SK-N-SH (cell line): Measurements from ENCODE around the gene NOP53. TPM values are rescaled to one million over a fixed set of nuclear protein-coding genes. Genes with fewer than 3 reads are reported as not detected.
"Not testable (repeated sequence)": the region's sequence is repeated elsewhere in the genome, so short reads cannot be mapped to it uniquely, and the experiment has no call there.

Experiments
- CTCF ChIA-PET: fragments of 300-600, 350-600 bp; formaldehyde crosslinking; extraction: SDS; loops from one replicate; lab custom pipeline; 2021; lab: Yijun Ruan, JAX
- POLR2A ChIA-PET: fragments of 350-600 bp; sonication (Branson Sonifier 250); formaldehyde crosslinking; extraction: SDS; loops from one replicate; lab custom pipeline; 2020; ENCODE audit warnings: antibody characterized with exemption, inconsistent platforms; lab: Yijun Ruan, JAX
- DNase-seq: peaks from one replicate; pipeline ENCODE4 v3.0.0; 2012
- H2AFZ ChIP-seq: fragments of 200-600 bp; sonication (generic); 2 replicates; pipeline ENCODE4 v1.8.1; 2016; ENCODE audit warnings: antibody characterized with exemption, mild to moderate bottlenecking, low read depth
- H3F3A ChIP-seq: fragments of 200-600 bp; sonication (generic); replicated peaks from 2 replicates; pipeline ENCODE3; 2016; ENCODE audit warnings: antibody characterized with exemption, mild to moderate bottlenecking; ENCODE audit not compliant: insufficient read depth
- H3K27ac ChIP-seq, 2 experiments: fragments of 200-500 bp in 1 of 2; fragments of 200-600 bp in 1 of 2; sonication (Bioruptor generic) in 1 of 2; sonication (generic), shearing (Covaris generic) in 1 of 2; 2 replicates each; pipeline versions ENCODE4 v1.5.1 to v1.6.1; 2014 to 2016; ENCODE audit warnings: low read depth in 2 of 2, inconsistent platforms in 1 of 2, low read length in 1 of 2, mild to moderate bottlenecking in 1 of 2, mixed read lengths in 1 of 2
- H3K27me3 ChIP-seq: fragments of 200-600 bp; sonication (generic), shearing (Covaris generic); 2 replicates; pipeline ENCODE4 v1.6.1; 2016; ENCODE audit warnings: mixed run types; ENCODE audit not compliant: insufficient read depth
- H3K36me3 ChIP-seq, 2 experiments: fragments of 200-500 bp in 1 of 2; fragments of 200-600 bp in 1 of 2; sonication (Bioruptor generic) in 1 of 2; sonication (generic) in 1 of 2; replicated peaks in 1 of 2; 2 replicates each; pipeline versions ENCODE3 to v1.5.1; 2014 to 2016; ENCODE audit warnings: low read length in 1 of 2, mild to moderate bottlenecking in 1 of 2; ENCODE audit not compliant: insufficient read depth in 2 of 2, control insufficient read depth in 1 of 2
- H3K4me1 ChIP-seq, 2 experiments: fragments of 200-500 bp in 1 of 2; fragments of 200-600 bp in 1 of 2; sonication (Bioruptor generic) in 1 of 2; sonication (generic), shearing (Covaris generic) in 1 of 2; 2 replicates each; pipeline versions ENCODE4 v1.5.1 to v1.6.1; 2014 to 2016; ENCODE audit warnings: low read depth in 1 of 2, low read length in 1 of 2, mixed run types in 1 of 2; ENCODE audit not compliant: insufficient read depth in 2 of 2, control insufficient read depth in 1 of 2
- H3K4me2 ChIP-seq: fragments of 200-600 bp; sonication (generic), shearing (Covaris generic); 2 replicates; pipeline ENCODE4 v1.6.1; 2017; ENCODE audit warnings: mixed run types
- H3K4me3 ChIP-seq, 2 experiments: fragments of 200-500 bp in 1 of 2; fragments of 200-600 bp in 1 of 2; sonication (Bioruptor generic) in 1 of 2; sonication (generic), shearing (Covaris generic) in 1 of 2; 2 replicates each; pipeline versions ENCODE4 v1.5.1 to v1.8.1; 2014 to 2016; ENCODE audit warnings: low read depth in 2 of 2, inconsistent platforms in 1 of 2, low read length in 1 of 2, mild to moderate bottlenecking in 1 of 2, mixed read lengths in 1 of 2, moderate library complexity in 1 of 2
- H3K79me2 ChIP-seq: fragments of 200-600 bp; sonication (generic); 2 replicates; pipeline ENCODE4 v1.8.1; 2017; ENCODE audit warnings: mild to moderate bottlenecking; ENCODE audit not compliant: insufficient read depth
- H3K9ac ChIP-seq: fragments of 200-600 bp; sonication (generic); 2 replicates; pipeline ENCODE4 v1.6.1; 2017; ENCODE audit warnings: mixed run types
- H3K9me2 ChIP-seq: fragments of 200-600 bp; sonication (generic); 2 replicates; pipeline ENCODE4 v1.6.1; 2017; ENCODE audit warnings: mixed run types
- H3K9me3 ChIP-seq: fragments of 200-600 bp; sonication (generic); 2 replicates; pipeline ENCODE4 v1.6.1; 2017; ENCODE audit warnings: mixed run types, mild to moderate bottlenecking, moderate library complexity
- H4K20me1 ChIP-seq: fragments of 200-600 bp; sonication (generic); 2 replicates; pipeline ENCODE4 v1.6.1; 2017; ENCODE audit warnings: mild to moderate bottlenecking, mixed run types; ENCODE audit not compliant: insufficient read depth
- ELF1 ChIP-seq: IDR thresholded peaks from 2 replicates; pipeline ENCODE4 v1.4.0; 2012
- FOXJ3 ChIP-seq: sonication (generic); formaldehyde crosslinking; IDR thresholded peaks from 2 replicates; pipeline ENCODE4 v1.5.1; 2020; ENCODE audit warnings: mild to moderate bottlenecking, missing genetic modification reagents
- FOXM1 ChIP-seq: IDR thresholded peaks from 2 replicates; pipeline ENCODE4 v1.4.0; 2012; ENCODE audit warnings: low read depth, mild to moderate bottlenecking
- GATA2 ChIP-seq: sonication (generic); formaldehyde crosslinking; IDR thresholded peaks from 2 replicates; pipeline ENCODE4 v1.5.0; 2020; ENCODE audit warnings: mild to moderate bottlenecking, missing genetic modification reagents
- NFIC ChIP-seq: IDR thresholded peaks from 2 replicates; pipeline ENCODE4 v1.4.0; 2012; ENCODE audit warnings: borderline replicate concordance
- POLR2AphosphoS5 ChIP-seq: IDR thresholded peaks from 2 replicates; pipeline ENCODE4 v1.6.1; 2012; ENCODE audit warnings: low read depth, low read length
- RAD21 ChIP-seq: IDR thresholded peaks from 2 replicates; pipeline ENCODE4 v1.6.1; 2012; ENCODE audit warnings: mild to moderate bottlenecking, low read length
- RCOR1 ChIP-seq: fragments of 150-350 bp; IDR thresholded peaks from 2 replicates; pipeline ENCODE4 v1.6.1; 2017; ENCODE audit warnings: antibody characterized with exemption, low read length
- TAF1 ChIP-seq: IDR thresholded peaks from 2 replicates; pipeline ENCODE4 v1.6.1; 2012; ENCODE audit warnings: low read depth, mild to moderate bottlenecking, low read length, moderate library complexity, borderline replicate concordance
- TCF12 ChIP-seq: IDR thresholded peaks from 2 replicates; pipeline ENCODE4 v1.4.0; 2012
- WGBS: methylation state at CpG from one replicate; pipeline ENCODE4 v1.1.6; 2017; ENCODE audit warnings: low lambda C conversion rate; 5-methylcytosine and 5-hydroxymethylcytosine counted together
- polyA plus RNA-seq, 3 experiments: library from polyadenylated mRNA; depleted of rRNA; stranded (reverse); fragments of >200 nt; gene quantifications; 2 replicates each; pipeline ENCODE4 v1.2.3, GENCODE V29; 2012
- TF ChIP-seq, protein P1 (sequence below): IDR thresholded peaks from 2 replicates; pipeline ENCODE4 v1.6.1; 2012; ENCODE audit warnings: mild to moderate bottlenecking, low read depth, low read length, moderate library complexity
- TF ChIP-seq, protein P2 (sequence below): fragments of 150-350 bp; IDR thresholded peaks from 2 replicates; pipeline ENCODE4 v1.6.1; 2016; ENCODE audit warnings: mild to moderate bottlenecking, low read depth, low read length
- TF ChIP-seq, protein P3 (sequence below): IDR thresholded peaks from 2 replicates; pipeline ENCODE4 v1.4.0; 2012; ENCODE audit warnings: low read depth, borderline replicate concordance
- TF ChIP-seq, protein P4 (sequence below): IDR thresholded peaks from 2 replicates; pipeline ENCODE4 v1.4.0; 2012; ENCODE audit warnings: low read depth, borderline replicate concordance

NOP53 gene
- polyA plus RNA-seq, 1 of the 3 experiments (the other 2 are of a cell fraction), result 275 TPM

DNA sequence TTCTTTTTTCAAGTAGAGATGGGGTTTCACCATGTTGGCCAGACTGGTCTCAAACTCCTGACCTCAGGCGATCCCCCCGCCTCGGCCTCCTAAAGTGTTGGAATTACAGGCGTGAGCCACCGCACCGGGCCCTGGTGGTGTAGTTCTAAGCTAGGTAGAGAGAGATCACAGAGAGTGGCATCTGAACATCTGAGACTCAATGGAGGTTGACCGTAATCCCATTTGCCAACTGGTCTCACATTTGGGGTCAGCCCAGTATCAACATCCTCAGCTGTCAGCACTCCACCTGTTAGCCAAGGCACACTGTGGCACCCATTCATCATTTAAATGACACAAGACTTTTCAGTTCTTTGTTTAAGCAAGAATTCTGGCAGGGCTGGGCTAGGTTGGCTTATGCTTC is 41.2 kb downstream of the NOP53 start:
- Histone ChIP-seq H3K79me2 (no peaks in the 10 kb centered on the region), H3K9me2 (no peaks in the 10 kb centered on the region), H3K9me3 (no peaks in the 10 kb centered on the region), H3K27ac (no peak overlapping the region), H3F3A (peaks cover 5% of the 10 kb centered on the region), H4K20me1 (no peaks in the 10 kb centered on the region), H3K4me2 (no peak overlapping the region), H3K9ac (no peak overlapping the region), H3K4me1 (no peaks in the 10 kb centered on the region), H2AFZ (no peak overlapping the region), H3K27me3 (no peaks in the 10 kb centered on the region), H3K4me3 (no peak overlapping the region), H3K36me3 (peaks cover 13 to 15% of the 10 kb centered on the region in 2 experiments)
- 98% methylated on average over 7 of the region's 7 CpGs for WGBS
- CTCF ChIA-PET, result interaction anchor here (1.9 kb wide), 1 partner anchor 77 kb away, joined by 6 read pairs; no protein-coding TSS in a partner anchor
- DNase-seq, result no peak
- no peak for TF ChIP-seq RCOR1
- TF ChIP-seq ELF1, result no peak
- TF ChIP-seq FOXJ3 (CRISPR knock-in tag), result no peak
- TF ChIP-seq RAD21, result no peak
- TF ChIP-seq POLR2AphosphoS5, result no peak
- TF ChIP-seq NFIC, result no peak
- TF ChIP-seq, protein P1, sequence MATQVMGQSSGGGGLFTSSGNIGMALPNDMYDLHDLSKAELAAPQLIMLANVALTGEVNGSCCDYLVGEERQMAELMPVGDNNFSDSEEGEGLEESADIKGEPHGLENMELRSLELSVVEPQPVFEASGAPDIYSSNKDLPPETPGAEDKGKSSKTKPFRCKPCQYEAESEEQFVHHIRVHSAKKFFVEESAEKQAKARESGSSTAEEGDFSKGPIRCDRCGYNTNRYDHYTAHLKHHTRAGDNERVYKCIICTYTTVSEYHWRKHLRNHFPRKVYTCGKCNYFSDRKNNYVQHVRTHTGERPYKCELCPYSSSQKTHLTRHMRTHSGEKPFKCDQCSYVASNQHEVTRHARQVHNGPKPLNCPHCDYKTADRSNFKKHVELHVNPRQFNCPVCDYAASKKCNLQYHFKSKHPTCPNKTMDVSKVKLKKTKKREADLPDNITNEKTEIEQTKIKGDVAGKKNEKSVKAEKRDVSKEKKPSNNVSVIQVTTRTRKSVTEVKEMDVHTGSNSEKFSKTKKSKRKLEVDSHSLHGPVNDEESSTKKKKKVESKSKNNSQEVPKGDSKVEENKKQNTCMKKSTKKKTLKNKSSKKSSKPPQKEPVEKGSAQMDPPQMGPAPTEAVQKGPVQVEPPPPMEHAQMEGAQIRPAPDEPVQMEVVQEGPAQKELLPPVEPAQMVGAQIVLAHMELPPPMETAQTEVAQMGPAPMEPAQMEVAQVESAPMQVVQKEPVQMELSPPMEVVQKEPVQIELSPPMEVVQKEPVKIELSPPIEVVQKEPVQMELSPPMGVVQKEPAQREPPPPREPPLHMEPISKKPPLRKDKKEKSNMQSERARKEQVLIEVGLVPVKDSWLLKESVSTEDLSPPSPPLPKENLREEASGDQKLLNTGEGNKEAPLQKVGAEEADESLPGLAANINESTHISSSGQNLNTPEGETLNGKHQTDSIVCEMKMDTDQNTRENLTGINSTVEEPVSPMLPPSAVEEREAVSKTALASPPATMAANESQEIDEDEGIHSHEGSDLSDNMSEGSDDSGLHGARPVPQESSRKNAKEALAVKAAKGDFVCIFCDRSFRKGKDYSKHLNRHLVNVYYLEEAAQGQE, result no peak
- TF ChIP-seq, protein P2, sequence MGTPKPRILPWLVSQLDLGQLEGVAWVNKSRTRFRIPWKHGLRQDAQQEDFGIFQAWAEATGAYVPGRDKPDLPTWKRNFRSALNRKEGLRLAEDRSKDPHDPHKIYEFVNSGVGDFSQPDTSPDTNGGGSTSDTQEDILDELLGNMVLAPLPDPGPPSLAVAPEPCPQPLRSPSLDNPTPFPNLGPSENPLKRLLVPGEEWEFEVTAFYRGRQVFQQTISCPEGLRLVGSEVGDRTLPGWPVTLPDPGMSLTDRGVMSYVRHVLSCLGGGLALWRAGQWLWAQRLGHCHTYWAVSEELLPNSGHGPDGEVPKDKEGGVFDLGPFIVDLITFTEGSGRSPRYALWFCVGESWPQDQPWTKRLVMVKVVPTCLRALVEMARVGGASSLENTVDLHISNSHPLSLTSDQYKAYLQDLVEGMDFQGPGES, result no peak
- TF ChIP-seq TAF1, result no peak
- TF ChIP-seq, protein P3, sequence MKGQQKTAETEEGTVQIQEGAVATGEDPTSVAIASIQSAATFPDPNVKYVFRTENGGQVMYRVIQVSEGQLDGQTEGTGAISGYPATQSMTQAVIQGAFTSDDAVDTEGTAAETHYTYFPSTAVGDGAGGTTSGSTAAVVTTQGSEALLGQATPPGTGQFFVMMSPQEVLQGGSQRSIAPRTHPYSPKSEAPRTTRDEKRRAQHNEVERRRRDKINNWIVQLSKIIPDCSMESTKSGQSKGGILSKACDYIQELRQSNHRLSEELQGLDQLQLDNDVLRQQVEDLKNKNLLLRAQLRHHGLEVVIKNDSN, result no peak
- no peak for TF ChIP-seq TCF12
- TF ChIP-seq GATA2 (CRISPR knock-in tag), result no peak
- TF ChIP-seq FOXM1, result no peak
- TF ChIP-seq, protein P4, sequence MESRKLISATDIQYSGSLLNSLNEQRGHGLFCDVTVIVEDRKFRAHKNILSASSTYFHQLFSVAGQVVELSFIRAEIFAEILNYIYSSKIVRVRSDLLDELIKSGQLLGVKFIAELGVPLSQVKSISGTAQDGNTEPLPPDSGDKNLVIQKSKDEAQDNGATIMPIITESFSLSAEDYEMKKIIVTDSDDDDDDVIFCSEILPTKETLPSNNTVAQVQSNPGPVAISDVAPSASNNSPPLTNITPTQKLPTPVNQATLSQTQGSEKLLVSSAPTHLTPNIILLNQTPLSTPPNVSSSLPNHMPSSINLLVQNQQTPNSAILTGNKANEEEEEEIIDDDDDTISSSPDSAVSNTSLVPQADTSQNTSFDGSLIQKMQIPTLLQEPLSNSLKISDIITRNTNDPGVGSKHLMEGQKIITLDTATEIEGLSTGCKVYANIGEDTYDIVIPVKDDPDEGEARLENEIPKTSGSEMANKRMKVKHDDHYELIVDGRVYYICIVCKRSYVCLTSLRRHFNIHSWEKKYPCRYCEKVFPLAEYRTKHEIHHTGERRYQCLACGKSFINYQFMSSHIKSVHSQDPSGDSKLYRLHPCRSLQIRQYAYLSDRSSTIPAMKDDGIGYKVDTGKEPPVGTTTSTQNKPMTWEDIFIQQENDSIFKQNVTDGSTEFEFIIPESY, result no peak
- POLR2A ChIA-PET, result no interaction called here

DNA sequence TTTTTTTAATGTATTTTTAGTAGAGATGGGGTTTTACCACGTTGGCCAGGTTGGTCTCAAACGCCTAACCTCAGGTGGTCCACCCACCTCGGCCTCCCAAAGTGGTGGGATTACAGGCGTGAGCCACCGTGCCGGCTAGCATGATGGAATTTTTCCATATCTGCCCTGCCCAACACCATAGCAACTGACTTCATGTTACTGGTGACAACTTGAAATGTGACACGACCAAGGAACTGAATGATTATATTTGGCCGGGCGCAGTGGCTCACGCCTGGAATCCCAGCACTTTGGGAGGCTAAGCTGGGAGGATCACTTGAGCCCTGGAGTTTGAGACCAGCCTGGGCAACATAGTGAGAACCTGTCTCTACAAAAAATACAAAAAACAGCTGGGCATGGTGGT is 42.0 kb downstream of the NOP53 start:
- POLR2A ChIA-PET, H3K9me3 ChIP-seq: not testable (repeated sequence)

DNA sequence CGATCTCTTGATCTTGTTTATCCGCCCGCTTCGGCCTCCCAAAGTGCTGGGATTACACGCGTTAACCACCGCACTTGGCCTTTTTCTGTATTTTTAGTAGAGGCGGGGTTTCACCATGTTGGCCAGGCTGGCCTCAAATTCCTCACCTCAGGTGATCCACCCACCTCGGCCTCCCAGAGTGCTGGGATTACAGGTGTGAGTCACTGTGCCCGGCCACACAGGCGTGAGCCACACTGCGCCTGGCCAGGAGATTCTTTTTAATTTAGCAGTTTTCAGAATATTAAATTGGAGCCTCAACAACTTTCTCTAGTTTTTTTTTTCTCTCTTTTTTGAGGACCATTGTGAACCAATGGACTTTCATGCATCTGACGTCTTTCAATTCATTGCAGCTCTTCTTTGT is 44.5 kb downstream of the NOP53 start:
- H3F3A ChIP-seq, H3K9me2 ChIP-seq, DNase-seq, H4K20me1 ChIP-seq, H2AFZ ChIP-seq, H3K4me3 ChIP-seq, H3K27me3 ChIP-seq, H3K9me3 ChIP-seq, H3K4me1 ChIP-seq, H3K36me3 ChIP-seq, H3K4me2 ChIP-seq, H3K27ac ChIP-seq, H3K9ac ChIP-seq, H3K79me2 ChIP-seq, POLR2A ChIA-PET: not testable (repeated sequence)
- 94% methylated on average over 13 of the region's 13 CpGs for WGBS
- CTCF ChIA-PET, result interaction anchor here (0.6 to 1.8 kb wide), 6 partner anchors 9 to 438 kb away, joined by 3 to 4 read pairs (median 3); no protein-coding TSS in a partner anchor

More for the DNA sequence above, 42.0 kb downstream of the NOP53 start:
- H4K20me1 ChIP-seq, H3K4me3 ChIP-seq, H3K79me2 ChIP-seq, DNase-seq, H3F3A ChIP-seq, H2AFZ ChIP-seq, H3K4me1 ChIP-seq, H3K27ac ChIP-seq, H3K4me2 ChIP-seq, H3K27me3 ChIP-seq, H3K9ac ChIP-seq, H3K9me2 ChIP-seq: not testable (repeated sequence)
- CTCF ChIA-PET, result interaction anchor here (0.9 to 1.9 kb wide), 2 partner anchors 75 to 76 kb away, joined by 3 to 6 read pairs; no protein-coding TSS in a partner anchor
- 87% methylated on average over 10 of the region's 10 CpGs for WGBS
- peaks cover 7 to 10% of the 10 kb centered on the region in 2 experiments for H3K36me3 ChIP-seq
